ENCODE measurements around the gene ID1.

GRCh38 chr20:31562241-31562640 lies 42.8 kb upstream of the ID1 start:
- TF ChIP-seq RCOR1 (IDR thresholded peaks at IDR 0.05; ENCODE audit: low read depth, low read length) (no peak), CTCF (IDR thresholded peaks at IDR 0.05) (no peak), POLR2A (IDR thresholded peaks at IDR 0.05; ENCODE audit: low read length) (no peak), ESRRA (IDR thresholded peaks at IDR 0.05; ENCODE audit: borderline replicate concordance, low read length) (no peak), MYC (IDR thresholded peaks at IDR 0.05; ENCODE audit: borderline replicate concordance, low read length) (no peak), RAD21 (conservative IDR thresholded peaks at IDR 0.05 in 1 of 2, IDR thresholded peaks at IDR 0.05 in 1 of 2) (no peak), BCL3 (IDR thresholded peaks at IDR 0.05) (no peak), EP300 (IDR thresholded peaks at IDR 0.05) (no peak), KDM1A (IDR thresholded peaks at IDR 0.05; ENCODE audit: low read depth) (no peak), HEYL (CRISPR knock-in tag; IDR thresholded peaks at IDR 0.05) (no peak), RFX5 (IDR thresholded peaks at IDR 0.05) (no peak), SREBF2 (IDR thresholded peaks at IDR 0.05) (no peak), USF2 (IDR thresholded peaks at IDR 0.05) (no peak)

All from A549 (cell line).